ENCODE data around the gene NXPH2. TPM values are rescaled to one million over a fixed set of nuclear protein-coding genes. Genes with fewer than 3 reads are reported as not detected.

Gene NXPH2
- total and polyA plus RNA-seq, 9 of the 15 experiments (the other 6 are each of a cell fraction or from before 2014, with no cell fraction given) = not detected

DNA sequence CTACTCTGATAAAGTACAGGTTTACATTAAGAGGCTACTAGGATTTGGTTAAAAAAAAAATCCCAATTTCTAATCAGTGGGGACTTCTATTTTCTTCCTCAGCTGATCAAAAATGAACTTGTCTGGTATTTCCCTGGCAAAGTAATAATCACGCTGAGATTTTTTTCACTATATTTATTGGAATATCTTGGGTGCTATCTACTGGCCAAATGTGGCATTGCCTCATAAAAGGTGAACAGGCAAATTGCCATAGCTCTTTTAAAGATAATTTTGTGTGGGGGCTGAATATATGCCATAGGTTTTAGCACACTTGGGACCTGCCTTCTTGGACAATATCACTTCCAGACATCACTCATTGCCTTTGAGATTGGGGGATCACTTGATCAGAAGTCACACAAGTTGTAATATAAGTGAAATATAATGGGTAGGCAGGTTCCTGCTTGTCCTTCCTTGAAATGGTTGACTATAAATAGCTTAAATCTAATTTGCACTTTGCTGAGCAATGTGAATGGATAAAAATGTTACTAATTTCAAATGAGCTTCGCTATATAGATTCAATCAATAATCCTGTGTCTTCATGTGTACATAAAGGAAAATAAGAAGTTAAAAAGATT lies 7.0 kb upstream of the NXPH2 start (continued):
- TF ChIP-seq, protein P1, sequence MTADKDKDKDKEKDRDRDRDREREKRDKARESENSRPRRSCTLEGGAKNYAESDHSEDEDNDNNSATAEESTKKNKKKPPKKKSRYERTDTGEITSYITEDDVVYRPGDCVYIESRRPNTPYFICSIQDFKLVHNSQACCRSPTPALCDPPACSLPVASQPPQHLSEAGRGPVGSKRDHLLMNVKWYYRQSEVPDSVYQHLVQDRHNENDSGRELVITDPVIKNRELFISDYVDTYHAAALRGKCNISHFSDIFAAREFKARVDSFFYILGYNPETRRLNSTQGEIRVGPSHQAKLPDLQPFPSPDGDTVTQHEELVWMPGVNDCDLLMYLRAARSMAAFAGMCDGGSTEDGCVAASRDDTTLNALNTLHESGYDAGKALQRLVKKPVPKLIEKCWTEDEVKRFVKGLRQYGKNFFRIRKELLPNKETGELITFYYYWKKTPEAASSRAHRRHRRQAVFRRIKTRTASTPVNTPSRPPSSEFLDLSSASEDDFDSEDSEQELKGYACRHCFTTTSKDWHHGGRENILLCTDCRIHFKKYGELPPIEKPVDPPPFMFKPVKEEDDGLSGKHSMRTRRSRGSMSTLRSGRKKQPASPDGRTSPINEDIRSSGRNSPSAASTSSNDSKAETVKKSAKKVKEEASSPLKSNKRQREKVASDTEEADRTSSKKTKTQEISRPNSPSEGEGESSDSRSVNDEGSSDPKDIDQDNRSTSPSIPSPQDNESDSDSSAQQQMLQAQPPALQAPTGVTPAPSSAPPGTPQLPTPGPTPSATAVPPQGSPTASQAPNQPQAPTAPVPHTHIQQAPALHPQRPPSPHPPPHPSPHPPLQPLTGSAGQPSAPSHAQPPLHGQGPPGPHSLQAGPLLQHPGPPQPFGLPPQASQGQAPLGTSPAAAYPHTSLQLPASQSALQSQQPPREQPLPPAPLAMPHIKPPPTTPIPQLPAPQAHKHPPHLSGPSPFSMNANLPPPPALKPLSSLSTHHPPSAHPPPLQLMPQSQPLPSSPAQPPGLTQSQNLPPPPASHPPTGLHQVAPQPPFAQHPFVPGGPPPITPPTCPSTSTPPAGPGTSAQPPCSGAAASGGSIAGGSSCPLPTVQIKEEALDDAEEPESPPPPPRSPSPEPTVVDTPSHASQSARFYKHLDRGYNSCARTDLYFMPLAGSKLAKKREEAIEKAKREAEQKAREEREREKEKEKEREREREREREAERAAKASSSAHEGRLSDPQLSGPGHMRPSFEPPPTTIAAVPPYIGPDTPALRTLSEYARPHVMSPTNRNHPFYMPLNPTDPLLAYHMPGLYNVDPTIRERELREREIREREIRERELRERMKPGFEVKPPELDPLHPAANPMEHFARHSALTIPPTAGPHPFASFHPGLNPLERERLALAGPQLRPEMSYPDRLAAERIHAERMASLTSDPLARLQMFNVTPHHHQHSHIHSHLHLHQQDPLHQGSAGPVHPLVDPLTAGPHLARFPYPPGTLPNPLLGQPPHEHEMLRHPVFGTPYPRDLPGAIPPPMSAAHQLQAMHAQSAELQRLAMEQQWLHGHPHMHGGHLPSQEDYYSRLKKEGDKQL (CRISPR knock-in tag; IDR thresholded peaks at IDR 0.05; ENCODE audit: borderline replicate concordance) = no peak
- TF ChIP-seq BRD4 (IDR thresholded peaks at IDR 0.05) (no peak), ZNF75A (CRISPR knock-in tag; IDR thresholded peaks at IDR 0.05) (no peak), SMC3 (conservative IDR thresholded peaks at IDR 0.05; ENCODE audit: insufficient read depth, low read depth, low read length) (0 out of 2 replicates have a peak, but pooled peaks have one; percentile 21), ZFP30 (CRISPR knock-in tag; IDR thresholded peaks at IDR 0.05; ENCODE audit: borderline replicate concordance) (no peak), ZNF239 (CRISPR knock-in tag; IDR thresholded peaks at IDR 0.05) (no peak), ZNF174 (CRISPR knock-in tag; IDR thresholded peaks at IDR 0.05) (no peak), KLF10 (CRISPR knock-in tag; IDR thresholded peaks at IDR 0.05) (no peak), MTA3 (IDR thresholded peaks at IDR 0.05; ENCODE audit: borderline replicate concordance) (no peak)
- TF ChIP-seq, protein P2, sequence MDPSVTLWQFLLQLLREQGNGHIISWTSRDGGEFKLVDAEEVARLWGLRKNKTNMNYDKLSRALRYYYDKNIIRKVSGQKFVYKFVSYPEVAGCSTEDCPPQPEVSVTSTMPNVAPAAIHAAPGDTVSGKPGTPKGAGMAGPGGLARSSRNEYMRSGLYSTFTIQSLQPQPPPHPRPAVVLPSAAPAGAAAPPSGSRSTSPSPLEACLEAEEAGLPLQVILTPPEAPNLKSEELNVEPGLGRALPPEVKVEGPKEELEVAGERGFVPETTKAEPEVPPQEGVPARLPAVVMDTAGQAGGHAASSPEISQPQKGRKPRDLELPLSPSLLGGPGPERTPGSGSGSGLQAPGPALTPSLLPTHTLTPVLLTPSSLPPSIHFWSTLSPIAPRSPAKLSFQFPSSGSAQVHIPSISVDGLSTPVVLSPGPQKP (CRISPR knock-in tag; IDR thresholded peaks at IDR 0.05) = no peak
- TF ChIP-seq, protein P3, sequence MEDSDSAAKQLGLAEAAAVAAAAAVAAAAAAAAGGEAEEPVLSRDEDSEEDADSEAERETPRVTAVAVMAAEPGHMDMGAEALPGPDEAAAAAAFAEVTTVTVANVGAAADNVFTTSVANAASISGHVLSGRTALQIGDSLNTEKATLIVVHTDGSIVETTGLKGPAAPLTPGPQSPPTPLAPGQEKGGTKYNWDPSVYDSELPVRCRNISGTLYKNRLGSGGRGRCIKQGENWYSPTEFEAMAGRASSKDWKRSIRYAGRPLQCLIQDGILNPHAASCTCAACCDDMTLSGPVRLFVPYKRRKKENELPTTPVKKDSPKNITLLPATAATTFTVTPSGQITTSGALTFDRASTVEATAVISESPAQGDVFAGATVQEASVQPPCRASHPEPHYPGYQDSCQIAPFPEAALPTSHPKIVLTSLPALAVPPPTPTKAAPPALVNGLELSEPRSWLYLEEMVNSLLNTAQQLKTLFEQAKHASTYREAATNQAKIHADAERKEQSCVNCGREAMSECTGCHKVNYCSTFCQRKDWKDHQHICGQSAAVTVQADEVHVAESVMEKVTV (CRISPR knock-in tag; IDR thresholded peaks at IDR 0.05) = 0 out of 2 replicates have a peak, but pooled peaks have one; percentile 47
- TF ChIP-seq, protein P4, sequence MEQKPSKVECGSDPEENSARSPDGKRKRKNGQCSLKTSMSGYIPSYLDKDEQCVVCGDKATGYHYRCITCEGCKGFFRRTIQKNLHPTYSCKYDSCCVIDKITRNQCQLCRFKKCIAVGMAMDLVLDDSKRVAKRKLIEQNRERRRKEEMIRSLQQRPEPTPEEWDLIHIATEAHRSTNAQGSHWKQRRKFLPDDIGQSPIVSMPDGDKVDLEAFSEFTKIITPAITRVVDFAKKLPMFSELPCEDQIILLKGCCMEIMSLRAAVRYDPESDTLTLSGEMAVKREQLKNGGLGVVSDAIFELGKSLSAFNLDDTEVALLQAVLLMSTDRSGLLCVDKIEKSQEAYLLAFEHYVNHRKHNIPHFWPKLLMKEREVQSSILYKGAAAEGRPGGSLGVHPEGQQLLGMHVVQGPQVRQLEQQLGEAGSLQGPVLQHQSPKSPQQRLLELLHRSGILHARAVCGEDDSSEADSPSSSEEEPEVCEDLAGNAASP (IDR thresholded peaks at IDR 0.05) = no peak
